NCI-H69 (cell line): Measurements from ENCODE around the gene UBXN11.
A peak's percentile ranks its signal among the peaks of the same experiment; 100 is the strongest.

Experiments used
- DNase-seq: peaks from one replicate; lab custom pipeline; 2025; lab: John Stamatoyannopoulos, UW

Gene UBXN11

DNA sequence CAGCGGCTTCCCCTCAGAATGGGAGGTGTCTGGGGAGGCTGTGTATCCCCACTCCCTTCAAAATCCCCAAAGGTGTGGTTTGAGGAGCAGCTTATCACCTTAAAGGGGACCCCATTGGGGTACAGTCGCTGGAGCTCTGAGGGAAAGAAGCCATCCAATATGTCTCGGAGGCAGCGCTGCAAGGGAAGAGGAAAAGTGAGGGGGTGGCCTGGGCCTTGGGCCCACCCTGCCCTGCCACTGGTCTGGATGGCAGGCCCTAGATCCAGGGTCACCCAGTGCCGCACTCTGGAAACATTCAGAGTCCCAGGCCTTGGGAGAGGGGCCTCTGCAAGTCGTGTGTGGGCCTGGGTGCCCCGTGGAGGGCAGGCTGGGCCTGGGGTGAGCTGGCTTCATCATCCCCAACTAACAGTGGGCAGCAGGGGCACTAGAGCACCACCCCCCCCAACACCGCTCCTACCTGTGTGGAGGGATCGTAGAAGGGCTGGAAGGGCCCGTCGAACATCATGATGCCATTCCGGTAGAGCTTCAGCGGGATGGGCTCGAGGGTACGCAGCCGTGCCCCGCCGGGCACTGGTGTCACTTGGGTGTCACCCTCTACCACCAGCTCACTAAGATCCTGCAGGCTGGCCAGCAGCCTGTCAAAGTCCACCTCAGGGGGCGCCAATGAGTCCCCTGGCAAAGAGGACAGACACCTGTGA is 20.9 kb downstream of the UBXN11 start:
- DNase-seq, result peak; percentile 41

GRCh38 chr1:26284597-26285347 is 21.7 kb downstream of the UBXN11 start:
- peak; percentile 45 for DNase-seq

DNA sequence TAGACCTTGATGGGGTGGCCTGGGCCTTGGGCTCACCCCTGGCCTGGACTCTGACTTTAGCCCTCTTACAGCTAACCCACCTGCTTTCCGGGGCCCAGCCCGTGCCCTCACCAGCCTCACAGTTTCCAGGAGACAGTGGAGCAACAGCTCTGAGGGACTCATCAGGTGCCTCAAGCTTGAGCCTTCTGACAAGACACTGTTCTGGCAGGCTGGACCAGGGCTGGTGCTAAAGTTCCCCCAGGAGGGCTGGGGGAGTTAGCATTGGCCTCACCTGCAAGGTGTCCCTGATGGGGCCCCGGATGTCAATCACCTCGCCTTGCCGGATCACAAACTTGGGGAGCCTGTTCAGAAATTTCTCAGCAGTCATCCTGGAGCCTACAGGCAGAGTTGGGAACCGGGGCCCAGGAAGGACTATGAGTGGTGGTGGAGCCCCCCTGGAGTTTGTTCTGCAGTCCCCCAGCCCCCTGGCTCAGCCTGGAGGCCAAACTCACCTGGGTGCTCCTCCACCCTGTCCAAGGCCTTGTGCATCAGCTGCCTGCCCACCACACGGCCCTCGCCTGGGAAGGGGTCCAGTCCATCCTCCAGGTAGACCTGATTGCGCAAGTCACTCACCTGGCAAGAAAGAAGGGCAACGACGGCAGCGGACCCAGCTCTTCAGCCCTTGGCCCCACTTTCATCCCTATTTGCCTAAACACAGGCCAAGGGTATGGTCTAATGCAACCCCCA is 22.4 kb downstream of the UBXN11 start:
- DNase-seq, result no peak

- DNase-seq, result no peak
Observed at GRCh38 chr1:26283279-26283853, 23.1 kb downstream of the UBXN11 start.

DNA sequence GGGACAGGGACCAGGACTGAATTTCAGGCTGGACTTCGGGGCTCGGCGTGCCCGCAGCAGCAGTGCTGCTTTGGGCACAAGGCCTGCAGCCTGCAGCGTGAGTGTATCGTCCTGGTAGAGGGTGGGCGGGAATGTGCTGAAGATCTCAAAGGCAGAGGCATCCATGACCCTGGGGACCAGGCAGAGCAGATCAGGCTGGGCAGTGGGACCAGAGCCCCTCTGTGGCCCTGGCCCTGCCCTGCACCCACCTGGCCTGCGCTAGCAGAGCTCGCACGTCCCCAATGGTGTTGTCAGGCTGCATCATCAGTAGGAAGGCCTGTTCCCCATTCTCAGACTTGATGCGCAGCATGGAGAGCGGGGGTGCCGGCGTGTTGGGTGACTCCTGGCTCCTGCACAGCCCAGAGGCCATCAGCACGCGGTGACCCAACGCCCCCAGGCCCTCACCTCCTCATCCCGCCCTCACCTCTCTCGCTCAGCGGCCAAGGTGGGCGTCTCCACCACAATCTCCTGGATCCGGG is 24.0 kb downstream of the UBXN11 start:
- DNase-seq, result no peak

DNA sequence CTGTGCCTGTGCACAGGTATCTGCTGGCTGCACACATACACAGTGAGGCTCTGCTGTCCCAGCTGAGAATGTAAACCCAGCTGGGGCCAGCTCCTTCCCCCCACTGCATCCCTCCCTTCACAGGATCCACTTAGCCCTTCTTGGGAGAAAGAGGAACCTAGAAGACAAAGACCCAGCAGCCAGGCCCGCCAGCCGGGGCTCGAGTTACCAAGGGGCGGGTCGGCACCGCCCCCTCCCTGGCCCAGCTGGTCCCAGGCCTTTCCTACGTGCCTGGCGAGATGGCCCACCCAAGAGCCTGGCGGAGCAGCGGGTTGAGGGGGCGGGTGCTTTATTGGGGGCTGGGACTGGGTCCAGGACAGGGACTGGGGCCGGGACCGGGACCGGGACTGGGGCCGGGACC is 24.5 kb downstream of the UBXN11 start:
- peak; percentile 18 for DNase-seq

GRCh38 chr1:26281091-26281958 is 25.1 kb downstream of the UBXN11 start:
- DNase-seq, result no peak

- DNase-seq, result peak; percentile 30
Observed at GRCh38 chr1:26280333-26281042, 25.9 kb downstream of the UBXN11 start.

GRCh38 chr1:26279456-26280332 is 26.7 kb downstream of the UBXN11 start, which contains the start of gene SH3BGRL3:
TSS of gene SH3BGRL3 (plus strand) at chr1:26280086. CDS start at chr1:26280156, 70 bp downstream.
- DNase-seq, result peak; percentile 82

- DNase-seq, result peak; percentile 37
Observed at GRCh38 chr1:26278724-26279455, 27.5 kb downstream of the UBXN11 start.

- no peak for DNase-seq
Observed at GRCh38 chr1:26278303-26278702, 28.1 kb downstream of the UBXN11 start.

GRCh38 chr1:26277719-26278118 is 28.7 kb downstream of the UBXN11 start:
- DNase-seq, result no peak

DNA sequence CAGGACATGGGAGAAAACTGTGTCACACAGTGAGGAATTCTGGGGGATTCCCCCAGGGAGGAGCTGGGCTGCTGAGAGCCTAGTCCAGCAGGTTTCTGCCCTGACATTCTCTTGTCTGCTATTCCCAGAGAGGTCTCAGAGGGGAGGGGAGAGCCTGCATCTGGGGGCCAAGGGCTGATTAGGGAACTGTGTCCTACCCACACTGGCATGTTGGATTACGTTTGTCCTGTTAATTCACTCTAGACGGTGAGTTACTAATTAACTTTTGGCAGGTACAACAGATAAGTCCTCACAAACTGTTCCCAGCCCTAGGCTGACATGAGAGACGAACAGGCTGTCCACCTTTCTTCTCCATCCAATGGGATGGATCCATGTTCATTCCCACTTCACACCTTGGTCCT is 29.2 kb downstream of the UBXN11 start:
- no peak for DNase-seq

DNA sequence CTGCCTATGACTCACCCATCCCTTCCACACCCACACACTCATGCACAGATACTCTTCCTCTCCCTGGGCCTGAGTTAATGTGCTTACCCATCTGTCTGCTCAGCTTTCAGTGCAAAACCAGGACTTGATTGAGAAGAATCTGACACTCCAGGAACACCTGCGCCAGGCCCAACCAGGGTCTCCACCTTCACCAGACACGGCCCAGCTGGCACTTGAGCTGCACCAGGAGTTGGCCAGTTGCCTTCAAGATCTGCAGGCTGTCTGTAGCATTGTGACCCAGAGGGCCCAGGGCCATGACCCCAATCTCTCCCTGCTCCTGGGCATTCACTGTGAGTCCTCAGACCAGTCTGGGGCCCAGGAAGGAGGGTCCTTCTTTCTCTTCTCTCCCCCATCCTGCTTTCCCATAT is 30.0 kb downstream of the UBXN11 start:
- peak; percentile 7 for DNase-seq

GRCh38 chr1:26275580-26276431 is 30.6 kb downstream of the UBXN11 start:
- peak; percentile 58 for DNase-seq

DNA sequence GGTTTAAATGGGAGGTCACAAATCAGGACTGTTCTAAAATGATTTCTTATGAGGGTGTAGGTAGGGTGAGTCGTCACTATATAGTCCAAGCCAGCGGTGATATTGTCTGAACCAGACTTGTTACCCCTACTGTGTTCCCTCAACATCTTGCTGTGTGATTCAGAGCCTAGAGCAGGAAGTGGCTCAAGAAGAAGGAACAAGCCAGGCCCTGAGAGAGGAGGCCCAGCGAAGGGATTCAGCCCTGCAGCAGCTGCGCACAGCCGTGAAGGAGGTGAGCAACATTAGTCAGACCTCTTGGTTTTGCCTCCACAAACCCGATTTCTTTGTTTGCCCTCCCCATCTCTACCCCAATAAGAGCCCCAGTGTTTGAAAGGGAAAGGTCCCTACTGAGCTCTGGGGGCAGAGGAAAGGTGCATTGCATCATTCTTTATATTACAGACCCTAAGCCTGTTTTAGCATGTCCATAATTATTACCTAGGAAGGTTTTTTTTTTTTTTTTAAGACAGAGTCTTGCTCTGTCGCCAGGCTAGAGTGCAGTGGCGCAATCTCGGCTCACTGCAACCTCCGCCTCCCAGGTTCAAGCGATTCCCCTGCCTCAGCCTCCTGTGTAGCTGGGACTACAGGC is 31.5 kb downstream of the UBXN11 start:
- DNase-seq, result no peak

DNA sequence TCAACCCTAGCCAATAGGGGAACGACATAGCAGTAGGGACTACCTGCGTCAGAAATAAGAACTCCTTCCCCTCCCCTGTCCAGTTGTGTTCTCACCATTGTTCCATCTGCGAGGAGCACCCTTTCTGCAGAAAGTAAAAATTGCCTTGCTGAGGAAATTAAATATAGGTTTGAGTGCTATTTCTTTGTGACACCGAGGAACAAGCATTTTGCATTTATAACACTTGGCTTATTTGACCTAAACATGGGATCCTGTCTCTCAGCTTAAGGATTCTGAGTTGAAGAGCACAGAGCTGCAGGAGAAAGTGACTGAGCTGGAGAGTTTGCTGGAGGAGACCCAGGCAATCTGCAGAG is 37.3 kb downstream of the UBXN11 start:
- DNase-seq, result no peak
